IPS-15b (cell line): ENCODE data around the gene PCSK7.
"Not testable (repeated sequence)": the region's sequence is repeated elsewhere in the genome, so short reads cannot be mapped to it uniquely, and the experiment has no call there.

Experiments
- H3K27me3 ChIP-seq: one replicate; pipeline ENCODE4 v1.6.1; 2013; ENCODE audit warnings: low read length; ENCODE audit not compliant: control insufficient read depth, insufficient read depth
- H3K36me3 ChIP-seq: one replicate; pipeline ENCODE4 v1.6.1; 2013; ENCODE audit warnings: low read length; ENCODE audit not compliant: control insufficient read depth, insufficient read depth
- H3K4me1 ChIP-seq: one replicate; pipeline ENCODE4 v1.6.1; 2013; ENCODE audit warnings: mild to moderate bottlenecking, low read length; ENCODE audit not compliant: control insufficient read depth, insufficient read depth
- H3K4me3 ChIP-seq: one replicate; pipeline ENCODE4 v1.5.1; 2013; ENCODE audit warnings: low read depth, low read length
- H3K9ac ChIP-seq: one replicate; pipeline ENCODE4 v1.6.1; 2013; ENCODE audit warnings: low read depth, mild to moderate bottlenecking, low read length
- H3K9me3 ChIP-seq: one replicate; pipeline ENCODE4 v1.6.1; 2013; ENCODE audit warnings: mild to moderate bottlenecking, low read length; ENCODE audit not compliant: control insufficient read depth, insufficient read depth

PCSK7 gene

DNA sequence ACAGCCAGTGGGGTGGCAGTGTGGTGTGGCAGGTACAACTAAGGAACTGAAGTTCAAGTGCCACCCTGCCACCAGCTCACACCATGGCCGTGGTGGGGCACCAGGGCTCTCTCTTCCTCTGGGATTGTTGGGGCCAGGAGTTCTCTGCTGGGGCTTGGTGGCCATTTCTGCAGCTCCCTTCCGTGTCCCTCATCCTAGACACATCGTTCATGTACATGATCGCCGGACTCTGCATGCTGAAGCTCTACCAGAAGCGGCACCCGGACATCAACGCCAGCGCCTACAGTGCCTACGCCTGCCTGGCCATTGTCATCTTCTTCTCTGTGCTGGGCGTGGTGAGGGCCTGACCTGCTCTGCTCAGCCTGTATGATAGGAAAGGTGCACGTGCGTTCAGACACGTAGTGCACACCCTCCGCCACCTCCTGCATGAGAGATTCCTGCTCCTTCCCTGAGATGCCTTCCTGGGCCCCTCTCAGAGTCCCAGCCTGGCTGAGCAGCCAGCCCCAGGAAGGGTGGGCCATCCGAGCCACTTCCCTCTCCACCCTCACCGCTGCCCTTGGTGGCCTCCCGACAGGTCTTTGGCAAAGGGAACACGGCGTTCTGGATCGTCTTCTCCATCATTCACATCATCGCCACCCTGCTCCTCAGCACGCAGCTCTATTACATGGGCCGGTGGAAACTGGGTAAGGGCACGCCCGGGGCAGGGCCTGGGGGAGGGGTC is 40.0 kb downstream of the PCSK7 start:
- Histone ChIP-seq H3K9ac (no peak overlapping the region), H3K36me3 (peaks cover 49% of the 10 kb centered on the region), H3K9me3 (no peaks in the 10 kb centered on the region)

DNA sequence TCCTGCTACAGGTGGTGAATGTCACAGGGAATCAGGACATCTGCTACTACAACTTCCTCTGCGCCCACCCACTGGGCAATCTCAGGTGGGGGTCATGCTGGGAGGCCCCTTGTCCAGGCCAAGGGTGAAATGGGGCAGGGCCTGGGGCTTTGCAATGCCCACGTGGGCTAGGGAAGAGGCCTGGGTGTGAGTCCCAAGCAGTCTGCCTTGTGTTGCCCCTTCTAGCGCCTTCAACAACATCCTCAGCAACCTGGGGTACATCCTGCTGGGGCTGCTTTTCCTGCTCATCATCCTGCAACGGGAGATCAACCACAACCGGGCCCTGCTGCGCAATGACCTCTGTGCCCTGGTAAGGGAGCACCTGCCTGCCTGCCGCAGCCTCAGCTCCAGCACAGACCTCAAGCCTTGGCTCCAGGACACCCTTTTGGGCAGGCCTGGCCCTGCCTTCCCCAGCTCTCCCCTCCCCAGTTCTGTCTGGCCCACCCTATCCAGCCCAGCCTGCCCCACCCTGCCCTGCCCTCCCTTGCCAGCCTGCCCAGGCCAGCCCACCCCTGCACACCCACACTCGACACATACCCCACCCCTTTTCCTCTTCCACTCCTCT is 41.8 kb downstream of the PCSK7 start:
- Histone ChIP-seq H3K4me1 (no peaks in the 10 kb centered on the region), H3K9me3 (no peaks in the 10 kb centered on the region), H3K9ac (no peak overlapping the region)

More for the DNA sequence above, 40.0 kb downstream of the PCSK7 start:
- Histone ChIP-seq H3K4me1 (no peaks in the 10 kb centered on the region), H3K4me3 (no peak overlapping the region), H3K27me3 (no peaks in the 10 kb centered on the region)

DNA sequence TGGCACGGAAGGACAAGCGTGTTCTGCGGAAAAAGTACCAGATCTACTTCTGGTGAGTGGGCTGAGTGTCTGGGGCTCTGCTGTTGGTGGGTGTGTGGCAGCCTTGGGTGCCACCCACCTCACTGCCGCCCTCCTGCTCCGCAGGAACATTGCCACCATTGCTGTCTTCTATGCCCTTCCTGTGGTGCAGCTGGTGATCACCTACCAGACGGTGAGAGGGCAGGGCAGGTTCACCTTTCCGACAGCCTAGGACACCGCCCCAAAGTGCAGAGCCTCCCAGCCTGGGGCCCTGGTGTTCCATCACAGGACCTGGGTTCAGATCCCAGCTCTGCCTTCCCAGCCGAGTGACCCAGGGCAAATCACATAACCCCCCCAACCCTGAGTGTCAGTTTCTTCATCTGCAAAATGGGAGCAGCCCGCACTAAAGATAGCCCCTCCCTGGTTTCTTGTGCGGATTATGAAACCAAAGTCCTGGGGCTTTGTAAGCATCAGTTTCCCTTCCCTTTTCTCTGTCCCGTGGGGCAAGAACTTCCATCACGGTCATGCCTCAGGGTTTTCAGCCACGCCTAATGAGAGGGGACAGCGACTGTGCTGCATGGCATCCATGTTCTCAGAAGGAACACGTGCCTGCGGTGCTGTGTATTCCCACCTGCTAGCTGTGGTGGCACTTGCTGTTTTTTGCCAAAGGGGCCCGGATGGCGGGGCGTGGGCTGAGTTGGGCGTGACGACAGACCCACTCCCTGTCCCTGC is 42.5 kb downstream of the PCSK7 start:
- Histone ChIP-seq H3K27me3 (no peaks in the 10 kb centered on the region), H3K9ac (no peak overlapping the region), H3K36me3 (peaks cover 45% of the 10 kb centered on the region), H3K9me3 (no peaks in the 10 kb centered on the region), H3K4me3 (no peak overlapping the region), H3K4me1 (no peaks in the 10 kb centered on the region)

More for the DNA sequence above, 41.8 kb downstream of the PCSK7 start:
- Histone ChIP-seq H3K36me3 (peaks cover 45% of the 10 kb centered on the region), H3K4me3 (no peak overlapping the region), H3K27me3 (no peaks in the 10 kb centered on the region)

DNA sequence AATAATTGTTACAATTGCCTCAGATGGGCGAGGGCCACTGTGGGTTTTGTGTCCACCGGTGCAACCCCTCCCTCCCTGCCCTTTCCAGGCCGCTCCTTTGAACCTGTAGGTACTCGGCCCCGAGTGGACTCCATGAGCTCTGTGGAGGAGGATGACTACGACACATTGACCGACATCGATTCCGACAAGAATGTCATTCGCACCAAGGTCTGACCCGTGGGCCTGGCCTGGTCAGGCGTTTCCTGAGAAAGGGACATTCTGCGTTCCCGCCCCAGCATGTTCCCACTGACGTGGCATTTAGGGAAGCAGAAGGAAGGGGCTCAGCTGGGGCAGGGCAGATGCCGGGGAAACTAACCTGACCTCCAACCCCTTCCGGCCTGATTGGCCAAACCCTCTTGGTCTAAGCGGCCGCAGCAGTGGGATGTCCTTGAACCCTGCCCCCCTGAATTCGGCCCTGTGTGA is 43.2 kb downstream of the PCSK7 start:
- peaks cover 46% of the 10 kb centered on the region for H3K36me3 ChIP-seq
- no peak overlapping the region for H3K9ac ChIP-seq
- H3K4me1 ChIP-seq: no peaks in the 10 kb centered on the region
- H3K4me3 ChIP-seq: no peak overlapping the region
- H3K9me3 ChIP-seq: no peaks in the 10 kb centered on the region
- no peaks in the 10 kb centered on the region for H3K27me3 ChIP-seq

DNA sequence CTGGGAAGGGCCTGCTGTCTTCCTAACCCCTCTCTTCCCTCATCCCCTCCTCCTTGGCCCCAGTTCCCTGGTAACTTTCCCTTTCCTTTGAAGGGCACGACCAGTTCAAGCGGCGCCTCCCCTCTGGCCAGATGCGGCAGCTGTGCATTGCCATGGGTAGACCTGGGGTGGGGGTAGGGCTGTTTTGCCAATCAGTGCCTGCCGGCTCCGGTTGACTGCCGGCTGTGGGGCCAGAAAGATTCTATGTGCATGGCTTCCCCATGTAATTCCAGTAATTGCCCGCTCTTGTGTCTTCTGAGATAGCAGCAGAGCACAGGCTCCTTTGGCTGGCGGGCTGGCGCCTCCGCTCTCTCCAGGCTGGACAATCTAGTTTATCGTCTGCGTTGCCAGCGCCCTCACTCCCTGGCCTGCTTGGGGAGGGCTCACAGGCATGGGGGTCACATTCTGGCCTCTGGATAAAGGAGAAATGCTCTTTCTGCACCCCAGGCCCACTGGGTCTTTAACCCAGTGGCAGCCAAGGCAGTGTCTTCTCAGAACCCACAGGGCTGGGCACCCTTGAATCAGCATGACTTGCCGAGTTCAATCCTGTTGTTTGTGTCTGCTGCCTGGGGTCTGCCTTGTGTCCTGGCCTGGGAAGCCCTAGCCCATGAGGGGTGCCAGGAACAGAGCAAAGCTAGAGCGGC is 43.9 kb downstream of the PCSK7 start:
- Histone ChIP-seq H3K27me3 (no peaks in the 10 kb centered on the region), H3K9me3 (no peaks in the 10 kb centered on the region), H3K4me1 (no peaks in the 10 kb centered on the region), H3K9ac (no peak overlapping the region), H3K36me3 (peaks cover 44% of the 10 kb centered on the region), H3K4me3 (no peak overlapping the region)

DNA sequence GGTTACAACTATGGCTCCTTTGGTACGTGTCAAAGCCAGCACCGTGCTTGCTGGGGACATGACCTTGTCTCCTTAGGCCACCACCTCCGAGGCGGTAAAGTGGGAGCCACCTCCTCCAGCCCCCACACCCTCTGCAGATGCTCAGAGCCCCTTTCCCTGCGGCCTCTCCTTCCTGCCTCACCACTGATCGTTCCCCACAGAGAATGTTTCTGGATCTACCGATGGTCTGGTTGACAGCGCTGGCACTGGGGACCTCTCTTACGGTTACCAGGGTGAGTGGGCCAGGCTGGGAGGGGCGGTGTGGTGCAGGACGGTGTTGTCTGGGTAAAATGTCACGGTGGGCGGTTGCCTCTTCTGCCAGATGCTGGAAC is 44.5 kb downstream of the PCSK7 start:
- no peaks in the 10 kb centered on the region for H3K27me3 ChIP-seq
- peaks cover 39% of the 10 kb centered on the region for H3K36me3 ChIP-seq
- no peak overlapping the region for H3K9ac ChIP-seq
- H3K4me3 ChIP-seq: no peak overlapping the region
- no peaks in the 10 kb centered on the region for H3K4me1 ChIP-seq
- H3K9me3 ChIP-seq: no peaks in the 10 kb centered on the region

DNA sequence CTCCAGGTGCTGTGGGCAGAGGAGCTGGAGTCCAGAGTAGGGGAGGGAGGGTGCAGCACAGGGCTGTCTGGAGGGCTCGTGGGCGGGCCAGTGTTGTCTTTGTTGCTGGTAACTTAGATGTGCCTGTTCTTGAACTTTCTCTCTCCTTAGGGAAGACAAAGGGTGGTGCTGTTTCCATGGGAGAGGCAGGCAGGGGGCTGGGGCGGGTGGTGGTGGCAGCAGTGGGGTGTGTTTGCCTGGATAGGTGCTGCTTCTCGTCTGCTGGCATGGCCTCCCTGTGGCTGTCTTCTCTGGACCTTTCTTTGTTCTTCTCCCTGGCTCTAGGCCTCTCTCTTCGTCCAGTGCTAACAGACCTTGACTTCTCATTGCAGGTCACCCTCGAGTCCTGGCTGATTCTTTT is 44.9 kb downstream of the PCSK7 start:
- H3K36me3 ChIP-seq: peaks cover 39% of the 10 kb centered on the region
- no peaks in the 10 kb centered on the region for H3K27me3 ChIP-seq
- no peaks in the 10 kb centered on the region for H3K4me1 ChIP-seq
- no peak overlapping the region for H3K9ac ChIP-seq
- H3K4me3 ChIP-seq: no peak overlapping the region
- no peaks in the 10 kb centered on the region for H3K9me3 ChIP-seq

DNA sequence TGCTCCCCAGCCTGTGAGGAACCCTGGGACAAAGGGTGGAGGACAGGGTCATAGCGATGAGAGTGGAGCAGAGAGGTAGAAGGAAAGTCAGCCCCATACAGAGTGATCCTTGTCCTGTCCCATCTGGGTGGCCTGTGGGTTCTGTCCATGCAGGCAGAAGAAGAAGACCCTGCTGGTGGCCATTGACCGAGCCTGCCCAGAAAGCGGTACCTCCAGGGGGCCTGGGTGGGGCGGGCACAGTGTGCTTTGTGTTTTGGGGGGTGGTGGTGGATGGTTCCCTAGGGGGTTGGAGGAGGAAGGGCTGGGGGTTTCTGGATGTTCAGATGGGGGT is 45.5 kb downstream of the PCSK7 start:
- H3K4me1 ChIP-seq: no peaks in the 10 kb centered on the region
- H3K9ac ChIP-seq: no peak overlapping the region
- no peaks in the 10 kb centered on the region for H3K27me3 ChIP-seq
- H3K4me3 ChIP-seq: no peak overlapping the region
- peaks cover 36% of the 10 kb centered on the region for H3K36me3 ChIP-seq
- no peaks in the 10 kb centered on the region for H3K9me3 ChIP-seq

DNA sequence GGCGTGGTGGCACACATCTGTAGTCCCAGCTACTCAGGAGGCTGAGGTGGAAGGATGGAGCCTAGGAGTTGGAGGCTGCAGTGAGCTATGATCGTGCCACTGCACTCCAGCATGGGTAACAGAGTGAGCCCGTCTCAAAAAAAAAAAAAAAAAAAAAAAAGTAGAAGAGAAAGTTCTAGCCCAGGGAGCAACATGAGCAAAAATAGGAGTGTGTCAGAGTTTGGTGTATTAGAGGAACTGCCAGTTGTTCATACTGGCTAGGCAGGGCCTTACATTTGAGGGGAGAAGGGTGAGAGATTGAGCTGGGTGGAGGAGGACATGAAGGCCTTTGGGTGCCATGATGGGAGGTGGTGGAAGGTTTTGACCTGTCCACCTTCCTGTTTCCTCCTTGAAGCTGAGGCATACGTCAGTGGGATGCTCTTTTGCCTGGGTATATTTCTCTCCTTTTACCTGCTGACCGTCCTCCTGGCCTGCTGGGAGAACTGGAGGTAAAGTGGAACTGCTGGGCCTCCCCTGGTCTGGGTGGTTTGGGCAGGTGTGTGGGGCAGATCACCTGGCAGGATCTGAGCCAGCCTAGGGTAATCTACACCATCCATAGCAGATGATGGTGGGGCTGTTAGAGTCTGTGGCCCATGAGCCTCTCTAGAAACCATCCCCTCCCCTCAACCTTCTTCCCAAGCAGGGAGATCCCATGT is 46.0 kb downstream of the PCSK7 start:
- H3K4me3 ChIP-seq: no peak overlapping the region
- no peak overlapping the region for H3K9ac ChIP-seq
- peaks cover 36% of the 10 kb centered on the region for H3K36me3 ChIP-seq
- H3K27me3 ChIP-seq: no peaks in the 10 kb centered on the region
- H3K9me3 ChIP-seq: no peaks in the 10 kb centered on the region
- H3K4me1 ChIP-seq: no peaks in the 10 kb centered on the region

DNA sequence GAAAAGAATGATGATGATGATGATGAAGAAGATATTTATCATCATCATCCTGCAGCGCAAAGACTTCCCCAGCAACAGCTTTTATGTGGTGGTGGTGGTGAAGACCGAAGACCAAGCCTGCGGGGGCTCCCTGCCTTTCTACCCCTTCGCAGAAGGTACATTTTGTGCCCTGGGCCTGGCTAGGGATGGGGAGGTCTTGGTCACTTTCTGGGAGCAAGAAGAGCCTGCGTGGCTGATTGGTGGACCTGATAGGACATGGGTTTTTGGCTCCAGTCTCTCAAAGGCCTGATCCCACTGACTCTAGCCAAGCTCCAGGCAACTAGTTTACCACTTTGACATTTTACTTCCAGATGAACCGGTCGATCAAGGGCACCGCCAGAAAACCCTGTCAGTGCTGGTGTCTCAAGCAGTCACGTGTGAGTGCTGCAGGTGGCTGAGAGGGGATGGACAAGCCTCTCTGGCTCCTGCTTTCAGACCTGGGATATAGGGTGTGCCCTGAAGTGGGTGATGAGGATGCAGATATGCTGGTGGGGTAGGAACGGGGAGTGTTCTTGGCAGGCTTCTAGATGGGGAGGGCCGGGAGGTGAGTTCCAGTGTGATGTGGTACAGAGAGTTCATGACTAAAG is 48.0 kb downstream of the PCSK7 start:
- H3K4me3 ChIP-seq: no peak overlapping the region
- peaks cover 20% of the 10 kb centered on the region for H3K36me3 ChIP-seq
- H3K9ac ChIP-seq: no peak overlapping the region
- H3K27me3 ChIP-seq: no peaks in the 10 kb centered on the region
- peaks cover 3% of the 10 kb centered on the region for H3K4me1 ChIP-seq
- no peaks in the 10 kb centered on the region for H3K9me3 ChIP-seq

DNA sequence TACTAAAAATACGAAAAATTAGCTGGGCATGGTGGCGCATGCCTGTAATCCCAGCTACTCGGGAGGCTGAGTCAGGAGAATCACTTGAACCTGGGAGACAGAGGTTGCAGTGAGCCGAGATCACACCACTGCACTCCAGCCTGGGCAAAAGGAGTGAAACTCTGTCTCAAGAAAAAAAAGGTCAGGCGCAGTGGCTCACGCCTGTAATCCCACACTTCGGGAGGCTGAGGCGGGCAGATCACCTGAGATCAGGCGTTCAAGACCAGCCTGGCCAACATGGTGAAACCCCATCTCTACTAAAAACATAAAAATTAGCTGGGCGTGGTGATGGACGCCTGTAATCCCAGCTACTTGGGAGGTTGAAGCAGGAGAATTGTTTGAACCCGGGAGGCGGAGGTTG is 48.7 kb downstream of the PCSK7 start:
- peaks cover 13% of the 10 kb centered on the region for H3K36me3 ChIP-seq
- not testable (repeated sequence) for H3K27me3 ChIP-seq, H3K9ac ChIP-seq, H3K9me3 ChIP-seq, H3K4me1 ChIP-seq, H3K4me3 ChIP-seq
